ENCODE measurements around the gene CCDC120. TPM values are rescaled to one million over a fixed set of nuclear protein-coding genes. Genes with fewer than 3 reads are reported as not detected.
A peak's percentile ranks its signal among the peaks of the same experiment; 100 is the strongest.

The CCDC120 gene
- total RNA-seq, 2 donors from 2014 or later, result 8.7 to 9.0 TPM

DNA sequence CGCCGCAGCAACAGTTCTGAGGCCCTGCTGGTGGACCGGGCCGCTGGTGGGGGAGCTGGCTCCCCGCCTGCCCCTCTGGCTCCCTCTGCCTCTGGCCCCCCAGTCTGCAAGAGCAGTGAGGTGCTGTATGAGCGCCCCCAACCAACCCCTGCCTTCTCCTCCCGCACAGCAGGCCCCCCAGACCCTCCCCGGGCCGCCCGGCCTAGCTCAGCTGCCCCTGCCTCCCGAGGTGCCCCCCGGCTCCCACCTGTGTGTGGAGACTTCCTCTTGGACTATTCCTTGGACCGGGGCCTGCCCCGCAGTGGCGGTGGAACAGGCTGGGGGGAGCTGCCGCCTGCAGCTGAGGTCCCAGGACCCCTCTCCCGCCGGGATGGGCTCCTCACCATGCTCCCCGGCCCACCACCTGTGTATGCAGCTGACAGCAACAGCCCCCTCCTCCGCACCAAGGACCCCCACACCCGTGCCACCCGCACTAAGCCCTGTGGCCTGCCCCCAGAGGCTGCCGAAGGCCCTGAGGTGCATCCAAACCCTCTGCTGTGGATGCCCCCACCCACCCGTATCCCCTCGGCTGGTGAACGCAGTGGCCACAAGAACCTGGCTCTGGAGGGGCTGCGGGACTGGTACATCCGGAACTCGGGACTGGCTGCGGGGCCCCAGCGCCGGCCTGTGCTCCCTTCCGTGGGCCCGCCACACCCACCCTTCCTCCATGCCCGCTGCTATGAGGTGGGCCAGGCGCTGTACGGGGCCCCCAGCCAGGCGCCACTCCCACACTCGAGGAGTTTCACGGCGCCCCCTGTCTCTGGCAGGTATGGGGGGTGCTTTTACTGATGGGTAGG is 8.7 kb downstream of the CCDC120 start:
- H3K4me3 Mint-ChIP-seq, result no peak overlapping the region
- H3K27ac Mint-ChIP-seq, result no peak overlapping the region
- no peak for DNase-seq
- H3K27me3 Mint-ChIP-seq (ENCODE audit: low read depth), result no peaks in the 10 kb centered on the region
- no peaks in the 10 kb centered on the region for H3K9me3 Mint-ChIP-seq
- H3K4me1 Mint-ChIP-seq (ENCODE audit: low read depth), result peaks cover 4% of the 10 kb centered on the region
- ATAC-seq (replicated peaks in 1 of 2), result no peak
- no peaks in the 10 kb centered on the region for H3K36me3 Mint-ChIP-seq (ENCODE audit: insufficient read depth in 2 of 2)

DNA sequence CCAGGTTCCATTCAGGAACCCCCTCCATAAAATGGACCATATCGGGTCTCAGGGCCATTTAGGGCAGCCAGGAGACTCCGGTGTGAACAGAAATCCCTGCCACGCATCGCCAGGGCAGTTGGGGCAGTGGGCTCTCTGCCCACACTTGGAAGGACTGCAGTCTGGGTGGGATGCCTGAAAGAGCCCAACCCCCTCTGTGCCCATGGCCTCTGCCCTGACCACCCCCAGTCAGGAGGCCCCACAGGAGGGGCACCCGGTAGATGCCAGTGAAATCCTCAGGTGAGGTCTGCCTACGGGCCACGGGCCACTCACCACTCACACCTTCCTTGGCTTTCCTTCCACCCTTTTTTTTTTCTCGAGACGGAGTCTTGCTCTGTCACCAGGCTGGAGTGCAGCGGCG is 10.2 kb downstream of the CCDC120 start:
- Mint-ChIP-seq H3K27me3 (ENCODE audit: low read depth) (no peaks in the 10 kb centered on the region), H3K36me3 (ENCODE audit: insufficient read depth in 2 of 2) (peaks cover 0 to 7% of the 10 kb centered on the region in 2 donors), H3K4me1 (ENCODE audit: low read depth) (peaks cover 19% of the 10 kb centered on the region), H3K27ac (no peak overlapping the region), H3K4me3 (no peak overlapping the region), H3K9me3 (no peaks in the 10 kb centered on the region)
- ATAC-seq (replicated peaks in 1 of 2) (no peak), DNase-seq (no peak)

DNA sequence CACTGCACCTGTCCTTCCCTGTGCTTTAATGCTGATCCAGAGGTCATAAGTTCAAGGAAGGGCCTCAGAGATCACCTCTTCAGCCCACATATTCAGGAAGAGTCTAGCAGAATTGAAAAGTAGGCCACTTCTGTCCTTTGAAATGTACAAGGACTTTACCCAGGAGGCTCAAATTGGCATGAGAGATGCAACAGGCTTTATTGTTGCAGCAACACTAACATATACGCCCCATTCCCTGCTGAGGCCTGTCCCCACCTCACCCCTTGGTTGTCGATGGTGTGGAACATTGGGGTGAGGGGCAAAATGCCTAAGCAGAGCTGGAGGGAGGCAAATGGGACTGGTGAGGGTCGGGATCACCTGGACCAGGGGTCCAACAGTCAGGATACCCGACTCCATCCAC is 12.2 kb downstream of the CCDC120 start:
- peaks cover 21% of the 10 kb centered on the region for H3K4me1 Mint-ChIP-seq (ENCODE audit: low read depth)
- no peaks in the 10 kb centered on the region for H3K27me3 Mint-ChIP-seq (ENCODE audit: low read depth)
- H3K27ac Mint-ChIP-seq, result no peak overlapping the region
- H3K36me3 Mint-ChIP-seq (ENCODE audit: insufficient read depth in 2 of 2), result peaks cover 0 to 10% of the 10 kb centered on the region in 2 donors
- no peaks in the 10 kb centered on the region for H3K9me3 Mint-ChIP-seq
- H3K4me3 Mint-ChIP-seq, result peak overlapping the region in 1 of 2 donors; percentile 15
- ATAC-seq (replicated peaks in 1 of 2) (no peak), DNase-seq (no peak)

DNA sequence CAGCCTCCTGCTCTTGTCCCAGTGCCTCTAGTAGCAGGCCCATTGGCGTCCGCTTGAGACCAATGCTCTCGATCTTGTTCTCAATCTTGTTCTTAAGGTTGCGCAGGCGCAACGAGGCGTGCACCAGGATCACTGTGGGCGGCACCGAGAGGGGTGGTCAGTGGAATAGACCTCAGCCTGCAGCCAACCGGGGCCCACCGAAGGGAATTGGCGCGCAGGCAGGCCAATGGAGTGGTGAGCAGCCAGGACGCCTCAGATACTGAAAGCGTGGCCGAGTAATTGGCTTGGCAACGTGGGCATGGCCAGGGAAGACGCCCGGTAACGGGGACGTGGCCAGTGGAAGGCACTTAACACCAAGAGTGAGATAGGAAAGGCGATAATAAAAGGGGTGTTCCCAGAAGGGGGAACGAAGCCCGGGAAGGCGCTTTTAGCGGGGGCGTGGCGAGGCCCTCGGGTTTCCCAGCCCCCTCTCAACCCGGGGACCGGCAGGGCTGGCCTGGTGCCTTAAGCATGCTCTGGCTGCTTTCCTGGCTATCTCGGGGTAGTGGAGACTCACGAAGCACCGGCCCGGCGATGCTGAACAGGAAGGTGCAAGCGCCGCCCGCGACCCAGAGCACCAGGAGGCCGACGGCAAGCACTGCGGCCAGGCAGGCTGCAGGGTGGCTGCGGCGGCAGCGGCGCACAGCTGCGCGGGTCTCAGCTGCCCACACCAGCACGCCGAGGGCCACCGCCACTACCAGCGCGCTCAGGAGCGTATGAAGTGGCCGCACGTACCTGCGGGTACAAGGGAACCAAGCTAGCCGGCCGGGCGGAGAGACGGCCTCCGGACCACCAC is 13.3 kb downstream of the CCDC120 start:
- Mint-ChIP-seq H3K27me3 (ENCODE audit: low read depth) (no peaks in the 10 kb centered on the region), H3K9me3 (no peaks in the 10 kb centered on the region), H3K36me3 (ENCODE audit: insufficient read depth in 2 of 2) (peaks cover 0 to 10% of the 10 kb centered on the region in 2 donors), H3K4me1 (ENCODE audit: low read depth) (peaks cover 21% of the 10 kb centered on the region), H3K4me3 (peak overlapping the region; percentile 45 to 90), H3K27ac (peak overlapping the region; percentile 79)
- ATAC-seq (replicated peaks in 1 of 2) (no peak), DNase-seq (no peak)

DNA sequence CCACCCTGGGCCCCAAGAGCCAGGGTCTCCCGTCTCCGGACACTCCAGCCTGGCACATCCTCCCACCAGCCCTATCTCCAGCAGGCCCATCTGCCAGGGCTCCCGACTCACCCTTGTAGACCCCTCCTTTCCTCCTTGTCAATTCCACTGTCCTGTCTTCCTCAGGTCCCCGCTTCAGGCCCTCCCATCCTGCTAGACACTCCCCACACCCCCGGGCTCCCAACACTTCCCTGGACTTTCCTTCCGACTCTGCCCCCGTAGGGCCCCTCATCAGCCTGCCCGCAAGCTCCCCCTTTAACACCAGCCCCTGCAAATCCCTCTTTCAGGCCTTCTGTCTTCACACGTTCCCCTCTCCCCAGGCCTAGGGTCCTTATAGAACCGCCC is 13.9 kb downstream of the CCDC120 start:
- Mint-ChIP-seq H3K27ac (peak overlapping the region; percentile 79), H3K27me3 (ENCODE audit: low read depth) (no peaks in the 10 kb centered on the region), H3K4me1 (ENCODE audit: low read depth) (peaks cover 21% of the 10 kb centered on the region), H3K9me3 (no peaks in the 10 kb centered on the region), H3K36me3 (ENCODE audit: insufficient read depth in 2 of 2) (peaks cover 0 to 10% of the 10 kb centered on the region in 2 donors), H3K4me3 (peak overlapping the region; percentile 82 to 90)
- ATAC-seq (replicated peaks in 1 of 2) (no peak), DNase-seq (no peak)

DNA sequence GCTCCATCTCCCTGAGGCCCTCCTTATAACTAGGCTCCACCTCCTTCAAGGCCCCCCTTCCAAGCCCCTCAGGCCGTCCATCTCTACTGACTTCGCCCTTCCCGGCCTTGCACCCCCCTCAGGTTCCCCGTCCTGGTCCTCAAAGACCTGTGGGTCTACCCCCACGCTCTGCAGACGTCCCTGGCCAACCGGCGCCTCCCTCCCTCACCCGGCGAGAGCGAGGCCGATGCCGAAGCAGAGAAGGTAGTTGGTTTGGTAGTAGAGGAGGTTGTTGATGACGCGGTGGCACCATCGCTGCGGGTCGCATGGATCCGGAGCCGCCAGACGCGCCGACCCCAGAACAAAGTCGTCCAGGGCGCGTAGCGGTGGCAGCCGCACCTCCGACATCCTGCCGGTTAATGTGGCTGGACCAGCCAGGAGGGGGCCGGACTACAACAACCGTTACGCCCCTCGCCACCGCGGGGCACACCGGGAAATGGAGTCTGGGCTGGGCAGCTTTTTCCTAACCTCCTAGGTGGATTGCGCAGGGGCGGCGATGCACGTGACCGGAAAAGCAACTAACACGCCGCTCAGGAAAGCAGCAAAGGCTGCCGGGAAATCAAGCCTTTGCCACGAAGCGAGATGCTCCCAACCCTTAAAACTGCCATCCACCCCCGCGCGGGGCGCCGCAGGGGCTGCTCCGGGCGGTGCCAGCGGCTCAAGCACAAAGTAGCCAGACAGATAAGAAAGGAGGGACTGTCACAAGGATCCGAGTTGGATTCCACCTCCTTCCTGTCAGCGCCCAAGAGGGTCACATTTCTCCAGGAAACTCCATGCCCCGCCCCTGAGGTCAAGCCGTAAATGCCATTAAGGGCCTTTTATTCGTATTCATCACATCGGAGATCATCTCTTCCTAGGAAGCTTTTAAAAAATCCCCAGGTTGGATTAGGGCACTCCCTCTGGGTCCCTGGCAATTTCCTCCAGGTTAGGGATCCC is 15.1 kb downstream of the CCDC120 start, which contains the start of gene PRAF2:
PRAF2 (minus strand) TSS at position 402 of the 975 bp plus-strand sequence; CDS start at position 387, 15 bp downstream.
- peak within 1 kb of the TSS; percentile 82 to 90 for H3K4me3 Mint-ChIP-seq
- peak within 1 kb of the TSS; percentile 79 for H3K27ac Mint-ChIP-seq
- DNase-seq (peak; percentile 87 to 89), ATAC-seq (replicated peaks in 1 of 2) (peak; percentile 95 to 97)
- peaks cover 26% of the 10 kb centered on the region for H3K4me1 Mint-ChIP-seq (ENCODE audit: low read depth)
- H3K9me3 Mint-ChIP-seq, result no peaks in the 10 kb centered on the region
- no peaks in the 10 kb centered on the region for H3K27me3 Mint-ChIP-seq (ENCODE audit: low read depth)
- peaks cover 0 to 12% of the 10 kb centered on the region in 2 donors for H3K36me3 Mint-ChIP-seq (ENCODE audit: insufficient read depth in 2 of 2)

DNA sequence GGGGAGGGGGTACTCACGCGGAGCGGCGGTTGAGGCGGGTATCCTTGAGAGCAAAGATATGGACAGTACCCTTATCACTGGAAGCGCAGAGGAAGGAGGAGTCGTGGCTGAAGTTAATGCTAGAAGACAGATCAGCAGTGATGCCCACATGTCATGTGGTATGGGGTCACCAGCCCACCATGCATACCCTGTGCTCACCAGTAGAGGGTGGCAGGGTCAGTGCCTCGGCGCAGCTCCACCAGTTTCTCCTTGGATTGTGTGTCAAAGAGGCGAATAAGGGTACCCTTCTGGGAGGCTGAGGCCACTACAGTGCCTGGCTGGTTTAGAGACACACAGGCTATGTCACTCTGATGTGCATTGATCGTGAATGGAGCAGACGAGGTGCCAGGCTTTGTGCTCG is 16.5 kb downstream of the CCDC120 start:
- Mint-ChIP-seq H3K9me3 (no peaks in the 10 kb centered on the region), H3K36me3 (ENCODE audit: insufficient read depth in 2 of 2) (peaks cover 2 to 13% of the 10 kb centered on the region in 2 donors), H3K4me3 (no peak overlapping the region), H3K27me3 (ENCODE audit: low read depth) (no peaks in the 10 kb centered on the region), H3K4me1 (ENCODE audit: low read depth) (peaks cover 30% of the 10 kb centered on the region), H3K27ac (no peak overlapping the region)
- DNase-seq, result no peak
- no peak for ATAC-seq (replicated peaks in 1 of 2)

DNA sequence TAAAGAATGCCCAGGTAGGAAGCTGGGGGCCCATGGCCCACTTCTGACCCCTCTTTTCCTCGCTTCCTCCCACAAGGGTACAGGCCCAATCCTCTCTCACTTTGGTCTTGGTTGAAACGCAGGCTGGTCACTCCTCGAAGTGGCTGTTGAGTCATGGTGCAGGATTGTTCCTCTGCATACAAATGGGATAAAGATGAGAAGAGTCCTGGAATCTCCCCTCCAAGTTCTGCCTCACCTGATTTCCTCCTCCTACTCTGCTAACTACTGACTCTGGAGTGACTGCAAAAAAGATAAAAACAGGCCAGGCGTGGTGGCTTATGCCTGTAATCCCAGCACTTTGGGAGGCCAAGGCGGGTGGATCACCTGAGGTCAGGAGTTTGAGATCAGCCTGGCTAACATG is 19.1 kb downstream of the CCDC120 start:
- ATAC-seq (replicated peaks in 1 of 2), result no peak
- Mint-ChIP-seq H3K27me3 (ENCODE audit: low read depth) (no peaks in the 10 kb centered on the region), H3K4me1 (ENCODE audit: low read depth) (peaks cover 22% of the 10 kb centered on the region), H3K4me3 (no peak overlapping the region), H3K36me3 (ENCODE audit: insufficient read depth in 2 of 2) (peaks cover 2 to 12% of the 10 kb centered on the region in 2 donors), H3K9me3 (no peaks in the 10 kb centered on the region), H3K27ac (no peak overlapping the region)
- DNase-seq, result no peak

DNA sequence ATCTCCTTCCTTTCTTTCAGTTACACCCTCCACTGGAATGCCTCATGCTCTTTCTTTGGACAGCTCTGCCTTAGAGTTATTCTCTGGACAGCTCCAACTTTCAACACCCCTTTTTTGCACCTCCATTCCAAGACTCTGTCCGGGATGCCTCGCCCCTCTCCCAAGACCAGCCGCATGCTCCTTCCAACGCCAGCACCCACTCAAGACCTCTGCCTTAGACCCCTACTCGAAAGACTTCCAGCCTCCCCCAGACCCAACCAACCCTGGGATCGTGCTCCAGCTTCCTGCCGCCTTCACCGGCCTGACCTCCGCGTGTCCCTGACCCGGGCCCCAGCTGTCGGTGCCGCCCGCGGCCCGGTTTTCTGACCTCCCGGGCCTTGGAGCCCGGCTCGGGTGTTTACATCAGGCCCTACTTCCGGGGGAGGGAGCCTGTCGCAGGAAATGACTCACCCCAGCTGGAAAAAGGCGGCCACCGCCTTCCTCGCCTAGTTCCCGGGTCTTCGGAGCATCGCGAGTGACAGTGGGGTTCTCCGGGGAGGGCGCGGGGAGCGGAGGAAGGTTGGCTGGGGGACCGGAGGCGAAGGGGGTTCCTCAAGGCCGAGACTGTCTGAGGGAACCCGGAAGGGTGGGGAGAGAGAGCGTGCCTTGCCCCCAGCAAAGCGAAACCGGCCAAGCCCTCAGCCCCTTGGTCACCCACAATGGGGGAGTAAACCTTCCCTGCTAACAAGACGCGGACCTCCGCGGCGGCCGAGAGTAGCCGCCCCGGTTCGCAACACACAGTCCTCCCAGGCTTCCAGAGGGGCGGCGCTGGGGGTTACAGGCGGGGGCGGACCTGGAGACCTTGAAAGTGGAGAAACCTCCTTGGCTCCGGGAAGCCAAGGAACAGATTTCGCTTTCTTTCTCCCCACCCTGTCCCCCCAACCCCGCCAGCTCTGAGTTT is 21.0 kb downstream of the CCDC120 start, which contains the start of gene WDR45:
WDR45 (minus strand) TSS at position 399 of the 940 bp plus-strand sequence. CDS start 1,792 bp downstream, outside the sequence.
- Mint-ChIP-seq H3K4me1 (ENCODE audit: low read depth) (peaks cover 9% of the 10 kb centered on the region), H3K36me3 (ENCODE audit: insufficient read depth in 2 of 2) (peaks cover 2 to 4% of the 10 kb centered on the region in 2 donors), H3K4me3 (peak within 1 kb of the TSS; percentile 88 to 98), H3K27me3 (ENCODE audit: low read depth) (no peaks in the 10 kb centered on the region), H3K27ac (peak within 1 kb of the TSS; percentile 98), H3K9me3 (no peaks in the 10 kb centered on the region)
- peak; percentile 89 to 93 for ATAC-seq (replicated peaks in 1 of 2)
- peak; percentile 74 to 77 for DNase-seq

DNA sequence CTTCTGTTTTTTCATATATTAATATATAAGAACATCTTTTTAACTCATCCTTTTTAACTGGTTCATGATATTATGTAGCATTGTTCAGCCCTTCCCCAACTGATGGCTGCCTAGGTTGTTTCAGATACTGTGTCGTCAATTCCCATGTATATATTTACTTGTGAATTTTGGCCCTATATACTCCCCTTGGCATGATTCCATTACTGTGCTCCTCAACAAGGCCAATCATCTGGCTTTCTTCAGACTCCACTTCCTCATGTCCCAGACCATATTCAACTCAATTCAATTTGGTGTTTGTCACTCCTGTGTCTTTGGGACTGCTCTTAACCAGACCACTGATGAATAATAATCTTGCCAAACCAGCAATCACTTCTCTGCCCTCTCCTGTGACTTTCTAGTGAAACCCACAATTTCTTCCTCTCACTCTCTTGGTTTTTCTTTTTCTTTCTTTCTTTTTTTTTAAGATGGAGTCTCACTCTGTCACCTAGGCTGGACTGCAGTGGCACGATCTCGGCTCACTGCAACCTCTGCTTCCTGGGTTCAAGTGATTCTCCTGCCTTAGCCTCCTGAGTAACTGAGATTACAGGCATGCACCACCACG is 23.6 kb downstream of the CCDC120 start:
- Mint-ChIP-seq H3K4me3 (peak overlapping the region in 1 of 2 donors; percentile 11), H3K27me3 (ENCODE audit: low read depth) (no peaks in the 10 kb centered on the region), H3K27ac (peak overlapping the region; percentile 87), H3K4me1 (ENCODE audit: low read depth) (peaks cover 9% of the 10 kb centered on the region), H3K9me3 (no peaks in the 10 kb centered on the region), H3K36me3 (ENCODE audit: insufficient read depth in 2 of 2) (peaks cover 2 to 4% of the 10 kb centered on the region in 2 donors)
- DNase-seq (no peak), ATAC-seq (replicated peaks in 1 of 2) (no peak)

DNA sequence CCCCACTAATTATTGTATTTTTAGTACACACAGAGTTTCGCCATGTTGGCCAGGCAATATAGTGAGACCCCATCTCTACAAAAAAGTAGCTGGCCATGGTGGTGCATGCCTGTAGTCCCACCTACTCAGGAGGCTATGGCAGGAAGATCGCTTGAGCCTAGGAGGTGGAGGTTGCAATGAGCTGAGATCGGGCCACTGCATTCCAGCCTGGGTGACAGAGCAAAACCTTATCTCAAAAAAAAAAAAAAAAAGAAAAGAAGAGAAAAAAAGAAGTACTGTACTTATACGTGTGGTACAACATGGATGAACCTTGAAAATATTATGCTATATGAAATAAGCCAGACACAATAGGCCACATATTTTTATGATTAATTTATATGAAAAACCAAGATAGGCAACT is 30.8 kb downstream of the CCDC120 start:
- no peak overlapping the region for H3K27ac Mint-ChIP-seq
- no peaks in the 10 kb centered on the region for H3K27me3 Mint-ChIP-seq (ENCODE audit: low read depth)
- no peaks in the 10 kb centered on the region for H3K9me3 Mint-ChIP-seq
- no peaks in the 10 kb centered on the region for H3K4me1 Mint-ChIP-seq (ENCODE audit: low read depth)
- no peaks in the 10 kb centered on the region for H3K36me3 Mint-ChIP-seq (ENCODE audit: insufficient read depth in 2 of 2)
- no peak overlapping the region for H3K4me3 Mint-ChIP-seq
- no peak for DNase-seq
- ATAC-seq (replicated peaks in 1 of 2), result no peak

Measured in activated T-cell treated with anti-CD3 and anti-CD28 coated beads, Interleukin-2, amount 50 U/mL, for 72 hours (primary cell).